HG03064 (cell line): Measurements from ENCODE around the gene CDH23.

Experiments used
- ATAC-seq: cut with Tn5 transposase; IDR thresholded peaks from one replicate; pipeline ENCODE4 v1.9.1; 2021; ENCODE audit warnings: low read depth; ENCODE audit not compliant: unreplicated experiment

The CDH23 gene

DNA sequence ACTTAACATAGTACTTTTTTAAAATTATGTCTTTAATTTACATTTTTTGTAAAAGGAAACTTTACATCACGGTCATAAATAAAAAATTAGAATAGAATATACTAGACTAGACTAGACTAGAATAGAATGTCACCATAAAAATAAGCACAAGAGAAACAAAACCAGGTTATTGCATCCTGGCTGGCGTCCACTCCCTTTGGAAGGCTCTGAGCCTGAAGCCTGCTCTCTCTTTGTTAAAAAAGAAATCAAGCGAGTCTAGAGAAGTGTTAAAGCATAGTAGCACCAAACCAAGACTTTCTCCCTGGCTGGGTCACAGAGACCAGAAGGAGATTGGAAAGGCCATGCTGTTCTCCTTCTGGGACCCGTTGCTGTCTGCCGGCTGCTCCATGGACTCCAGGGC, 218.2 kb downstream of the CDH23 start:
- ATAC-seq: no peak

GRCh38 chr10:71615538-71616329, 219.0 kb downstream of the CDH23 start:
- no peak for ATAC-seq

DNA sequence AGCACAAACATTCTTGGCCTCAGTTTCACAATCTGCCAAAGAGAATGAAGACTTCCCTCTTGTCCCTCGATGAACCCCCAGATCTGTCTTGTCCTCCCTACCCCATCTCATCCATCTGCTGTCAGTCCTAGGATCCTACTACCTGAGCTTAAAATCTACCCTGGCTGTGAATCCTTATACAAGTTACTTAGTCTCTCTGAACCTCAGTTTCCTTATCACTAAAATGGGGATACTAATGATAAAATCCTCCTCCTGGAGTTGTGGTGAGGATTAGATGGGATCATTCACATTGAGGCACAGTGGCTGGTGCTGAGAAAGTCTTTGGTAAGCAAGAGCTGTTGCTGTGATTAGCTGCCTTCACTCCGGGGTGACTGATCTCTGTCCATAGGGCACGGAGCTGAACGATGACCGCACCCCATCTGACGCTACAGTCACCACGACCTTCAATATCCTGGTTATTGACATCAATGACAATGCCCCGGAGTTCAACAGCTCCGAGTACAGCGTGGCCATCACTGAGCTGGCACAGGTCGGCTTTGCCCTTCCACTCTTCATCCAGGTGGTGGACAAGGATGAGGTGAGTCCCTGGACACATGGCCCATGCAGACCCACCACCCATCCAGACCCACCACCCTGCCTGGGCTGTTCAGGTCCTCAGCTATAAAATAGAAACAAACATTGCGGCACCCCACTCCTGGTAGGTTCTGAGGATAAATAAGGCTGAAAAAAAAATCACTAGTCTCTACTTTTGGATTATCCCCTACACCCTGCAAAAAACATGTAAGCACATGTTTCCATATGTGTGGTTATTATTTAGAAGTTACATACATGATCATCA, 220.3 kb downstream of the CDH23 start:
- no peak for ATAC-seq

GRCh38 chr10:71618176-71618575, 221.5 kb downstream of the CDH23 start:
- no peak for ATAC-seq

GRCh38 chr10:71618598-71618997, 221.9 kb downstream of the CDH23 start:
- ATAC-seq: no peak

DNA sequence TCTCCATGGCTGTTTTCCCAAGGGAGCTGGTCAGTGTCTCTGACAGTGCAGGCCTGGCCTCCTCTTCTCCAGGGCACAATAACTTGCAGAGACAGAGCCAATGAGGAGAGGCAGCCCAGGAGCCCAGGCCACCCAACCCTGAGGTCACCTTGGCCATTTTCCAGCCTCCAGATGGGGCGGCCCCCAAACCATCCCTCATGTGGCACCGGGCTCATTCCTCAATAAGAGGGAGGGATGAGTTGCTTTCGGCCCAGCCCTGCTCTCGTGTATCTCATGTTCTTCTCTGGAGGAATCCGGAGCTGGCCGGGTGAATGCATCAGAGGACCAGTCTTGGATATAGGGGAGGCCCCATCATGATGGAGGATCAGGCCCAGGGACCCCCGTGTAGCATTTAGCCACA, 223.9 kb downstream of the CDH23 start:
- ATAC-seq: no peak

GRCh38 chr10:71621231-71622153, 224.8 kb downstream of the CDH23 start:
- no peak for ATAC-seq

DNA sequence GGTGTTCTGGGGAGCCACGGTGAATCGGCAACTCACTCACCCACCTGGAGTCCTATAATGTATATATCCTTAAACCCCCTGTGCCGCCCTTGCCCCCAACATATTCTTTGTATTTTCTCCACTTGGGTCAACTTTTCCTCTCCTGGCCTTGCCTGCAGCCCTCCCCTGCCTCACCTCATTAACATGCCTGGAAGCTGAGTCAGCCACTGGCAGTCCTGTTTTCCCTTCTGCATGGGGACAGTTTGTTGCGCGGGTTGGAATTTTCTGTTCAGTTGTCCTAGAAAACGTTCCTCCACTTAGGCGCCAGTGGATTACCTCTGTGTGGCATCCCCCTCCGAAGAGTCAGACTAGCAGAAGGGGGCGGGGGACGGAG, 225.4 kb downstream of the CDH23 start:
- ATAC-seq: no peak

DNA sequence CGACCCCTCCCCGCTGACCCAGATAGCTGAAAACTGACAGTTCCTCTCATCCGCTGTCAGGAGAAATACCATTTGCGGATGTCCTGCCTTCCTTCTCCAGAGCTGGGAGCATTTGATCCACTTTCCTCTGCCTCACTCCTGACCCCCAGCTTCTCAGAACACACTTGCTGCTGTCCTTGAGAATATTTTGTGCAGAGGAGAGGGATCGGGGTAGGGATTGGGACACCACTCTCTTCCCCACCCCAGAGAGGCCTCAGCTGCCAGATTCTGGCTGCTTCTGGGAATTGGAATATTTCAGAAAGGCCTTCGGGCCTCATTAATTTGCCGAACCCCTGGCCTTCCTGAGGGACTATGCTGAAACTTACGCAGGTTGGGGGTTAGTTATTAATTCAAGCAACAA, 225.9 kb downstream of the CDH23 start:
- no peak for ATAC-seq

DNA sequence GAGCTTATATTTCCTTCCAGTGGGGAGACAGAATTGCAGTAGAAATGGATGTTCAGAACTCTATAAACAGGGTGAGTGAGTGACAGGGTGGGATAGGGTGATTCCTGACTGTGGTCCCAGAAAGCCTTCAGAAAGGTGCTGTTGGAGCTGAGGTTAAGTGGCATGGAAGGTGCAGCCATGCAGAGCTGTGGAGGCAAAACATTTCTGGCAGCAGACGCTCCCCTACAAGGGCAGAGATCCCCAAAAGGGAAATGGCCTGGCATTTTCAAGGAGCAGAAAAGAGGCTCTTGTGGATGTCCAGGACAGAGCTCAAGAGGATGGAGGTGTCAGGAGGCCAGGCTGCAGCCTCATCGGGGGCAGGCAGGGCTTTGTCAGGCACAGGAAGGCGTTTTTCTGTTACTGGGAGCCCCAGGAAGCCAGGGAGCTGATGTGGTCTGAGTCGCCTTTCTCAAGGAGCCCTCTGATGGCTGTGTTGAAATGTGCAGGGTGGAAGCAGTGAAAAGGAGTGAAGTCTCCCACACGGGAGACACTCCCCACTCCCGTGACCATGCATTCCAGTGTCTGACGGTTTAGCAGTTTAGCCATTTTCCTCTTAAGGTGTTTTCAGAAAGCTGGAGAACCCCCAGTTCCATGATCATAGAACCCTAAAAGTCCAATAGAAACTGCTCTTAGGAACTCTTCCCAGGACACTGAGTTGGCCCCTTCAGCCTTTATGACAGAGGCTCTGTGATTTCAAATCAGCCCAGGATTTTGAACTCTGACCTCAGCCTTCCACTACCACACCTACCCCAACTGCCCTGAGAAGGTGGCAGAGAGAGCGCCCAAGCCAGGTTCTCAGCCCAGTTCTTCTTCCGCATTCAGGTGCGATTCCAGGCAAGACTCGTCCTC, 226.6 kb downstream of the CDH23 start:
- ATAC-seq: no peak

DNA sequence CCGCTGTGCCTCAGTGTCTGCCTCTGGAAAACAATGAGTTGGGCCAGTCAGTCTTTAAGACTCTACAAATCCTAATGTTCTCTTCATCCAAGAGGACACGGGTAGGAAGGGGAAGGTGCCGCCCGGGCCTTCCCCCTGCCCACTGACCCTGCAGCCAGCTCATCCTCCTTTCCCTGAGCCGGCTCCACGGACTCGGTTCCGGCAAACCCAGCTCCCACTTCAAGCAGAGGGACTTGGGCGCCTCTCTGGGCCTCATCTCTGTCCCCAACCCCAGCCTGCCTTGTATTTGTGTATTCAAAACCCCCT, 227.2 kb downstream of the CDH23 start:
- ATAC-seq: no peak

- no peak for ATAC-seq
Measured at GRCh38 chr10:71625445-71626175, 228.9 kb downstream of the CDH23 start.

DNA sequence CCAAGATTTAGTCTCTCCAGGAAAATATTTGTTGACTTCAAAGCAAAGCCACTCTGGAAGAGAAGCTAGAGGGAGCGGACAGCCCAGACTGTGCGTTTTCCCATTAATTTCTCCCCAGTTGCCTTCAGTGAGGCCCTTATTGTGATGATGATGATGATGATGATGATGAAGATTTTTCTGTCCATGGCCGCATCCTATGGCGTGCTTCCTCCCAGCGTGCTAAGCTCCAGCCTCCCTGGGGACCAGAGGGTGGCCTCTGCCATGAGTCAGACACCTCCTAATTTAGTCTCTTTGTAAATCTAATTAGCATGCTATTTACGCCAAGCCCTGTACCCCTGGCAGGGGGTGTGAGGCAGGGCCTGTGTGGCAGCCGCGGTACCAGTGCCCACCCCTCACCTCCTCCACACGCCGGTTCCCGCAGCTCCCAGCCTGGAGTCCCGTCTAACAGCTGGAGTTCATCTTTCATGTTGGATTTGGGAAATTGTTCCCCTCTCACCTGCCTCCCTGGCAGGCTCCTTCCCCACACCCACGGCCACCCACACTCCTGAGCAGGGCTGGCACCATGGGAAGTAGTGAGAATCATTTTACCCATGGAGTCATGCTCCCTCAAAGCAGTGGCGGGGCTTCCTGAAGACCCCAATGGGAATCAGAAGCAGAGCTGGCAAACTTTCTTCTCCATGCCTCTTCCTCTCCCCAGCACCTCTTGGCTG, 230.7 kb downstream of the CDH23 start:
- ATAC-seq: no peak

DNA sequence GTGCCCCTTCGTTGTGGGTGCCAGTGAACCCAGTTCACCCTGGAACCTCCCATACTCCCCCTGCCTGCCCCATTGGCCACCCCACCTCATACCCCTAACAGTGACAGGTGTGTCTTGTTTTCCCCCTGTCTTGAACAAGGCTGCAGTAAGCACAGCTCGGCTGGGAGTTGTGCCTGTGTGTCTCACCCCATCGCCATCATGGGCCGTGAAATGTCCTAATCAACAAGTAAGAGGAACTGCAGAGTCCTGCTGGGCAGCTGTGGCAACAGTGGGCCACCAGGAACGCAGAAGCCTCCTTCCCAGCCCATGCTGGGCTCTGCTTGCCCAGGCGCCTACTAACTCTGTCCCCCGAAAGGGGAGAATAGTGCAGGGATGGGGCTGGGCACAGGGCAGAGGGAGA, 231.2 kb downstream of the CDH23 start:
- no peak for ATAC-seq

GRCh38 chr10:71629131-71629530, 232.4 kb downstream of the CDH23 start:
- ATAC-seq: no peak

DNA sequence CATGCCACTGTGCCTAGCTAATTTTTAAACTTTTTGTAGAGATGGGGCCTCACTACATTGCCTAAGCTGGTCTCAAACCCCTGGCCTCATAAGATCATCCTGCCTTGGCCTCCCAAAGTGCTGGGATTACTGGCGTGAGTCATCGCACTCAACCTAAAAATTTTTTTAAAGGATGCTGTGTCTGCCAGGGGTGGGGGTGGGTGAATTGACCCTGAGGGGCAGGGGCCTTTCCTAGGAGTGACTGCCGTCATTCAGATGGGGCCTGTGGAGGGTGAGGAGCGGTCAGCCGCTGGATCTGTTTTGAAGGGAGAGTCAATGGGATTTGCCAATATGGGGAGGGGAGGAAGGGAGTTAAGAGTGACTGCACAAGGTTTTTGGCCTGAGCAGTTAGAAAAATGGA, 233.4 kb downstream of the CDH23 start:
- ATAC-seq: no peak

- no peak for ATAC-seq
Measured at GRCh38 chr10:71631007-71631861, 234.5 kb downstream of the CDH23 start.
